H9 (cell line): ENCODE data around the gene ASCC3. TPM values are rescaled to one million over a fixed set of nuclear protein-coding genes. Genes with fewer than 3 reads are reported as not detected.

Source experiments
- DNase-seq: peaks from one replicate; pipeline ENCODE4 v3.0.0-alpha.2; 2017
- H2AFZ ChIP-seq: one replicate; pipeline ENCODE4 v1.6.1; 2013; ENCODE audit warnings: mild to moderate bottlenecking, low read length, control low read depth, moderate library complexity
- H2AK5ac ChIP-seq: 2 replicates; pipeline ENCODE4 v1.6.1; 2013; ENCODE audit warnings: low read length, control low read depth, mixed read lengths; ENCODE audit not compliant: insufficient read length
- H2BK120ac ChIP-seq: one replicate; pipeline ENCODE4 v1.6.1; 2013; ENCODE audit warnings: low read depth, mild to moderate bottlenecking, low read length, control low read depth, inconsistent platforms; ENCODE audit not compliant: poor library complexity, severe bottlenecking
- H2BK12ac ChIP-seq: 2 replicates; pipeline ENCODE4 v1.6.1; 2013; ENCODE audit warnings: low read length, control low read depth, mixed read lengths, low read depth; ENCODE audit not compliant: insufficient read length
- H2BK15ac ChIP-seq: 2 replicates; pipeline ENCODE4 v1.6.1; 2013; ENCODE audit warnings: low read depth, low read length, control low read depth
- H2BK20ac ChIP-seq: one replicate; pipeline ENCODE4 v1.6.1; 2013; ENCODE audit warnings: low read depth, mild to moderate bottlenecking, low read length, control low read depth, inconsistent platforms; ENCODE audit not compliant: poor library complexity, severe bottlenecking
- H2BK5ac ChIP-seq: 2 replicates; pipeline ENCODE4 v1.6.1; 2013; ENCODE audit warnings: low read length, control low read depth, mixed read lengths; ENCODE audit not compliant: insufficient read length
- H3K14ac ChIP-seq: 2 replicates; pipeline ENCODE4 v1.6.1; 2013; ENCODE audit warnings: low read length, control low read depth; ENCODE audit not compliant: insufficient read depth
- H3K18ac ChIP-seq: 2 replicates; pipeline ENCODE4 v1.6.1; 2013; ENCODE audit warnings: low read depth, mild to moderate bottlenecking, mixed read lengths, low read length, control low read depth; ENCODE audit not compliant: insufficient read length
- H3K23ac ChIP-seq: 2 replicates; pipeline ENCODE4 v1.6.1; 2013; ENCODE audit warnings: low read length, control low read depth, mixed read lengths, low read depth; ENCODE audit not compliant: insufficient read length
- H3K23me2 ChIP-seq: 2 replicates; pipeline ENCODE4 v1.6.1; 2013; ENCODE audit warnings: low read depth, mild to moderate bottlenecking, mixed read lengths, low read length, control low read depth; ENCODE audit not compliant: insufficient read length, poor library complexity, severe bottlenecking
- H3K27ac ChIP-seq: 2 replicates; pipeline ENCODE4 v1.5.1; 2013; ENCODE audit warnings: low read length, control low read depth, mixed read lengths, low read depth; ENCODE audit not compliant: insufficient read length
- H3K27me3 ChIP-seq: 2 replicates; pipeline ENCODE4 v1.6.1; 2013; ENCODE audit warnings: low read length, control low read depth, inconsistent platforms; ENCODE audit not compliant: insufficient read depth
- H3K4ac ChIP-seq: 2 replicates; pipeline ENCODE4 v1.6.1; 2013; ENCODE audit warnings: low read depth, mild to moderate bottlenecking, control low read depth, inconsistent platforms, low read length, moderate library complexity
- H3K4me1 ChIP-seq: 2 replicates; pipeline ENCODE4 v1.6.1; 2013; ENCODE audit warnings: low read length, control low read depth, inconsistent platforms; ENCODE audit not compliant: insufficient read depth
- H3K4me2 ChIP-seq: 2 replicates; pipeline ENCODE4 v1.6.1; 2013; ENCODE audit warnings: low read length, control low read depth, mixed read lengths; ENCODE audit not compliant: insufficient read length, insufficient read depth
- H3K56ac ChIP-seq: 2 replicates; pipeline ENCODE4 v1.6.1; 2013; ENCODE audit warnings: low read depth, mild to moderate bottlenecking, mixed read lengths, low read length, control low read depth; ENCODE audit not compliant: insufficient read length
- H3K79me1 ChIP-seq: 2 replicates; pipeline ENCODE4 v1.6.1; 2013; ENCODE audit warnings: low read depth, mild to moderate bottlenecking, moderate library complexity, low read length, control low read depth, inconsistent platforms; ENCODE audit not compliant: insufficient read depth, poor library complexity, severe bottlenecking
- H3K79me2 ChIP-seq: 2 replicates; pipeline ENCODE4 v1.6.1; 2013; ENCODE audit warnings: low read length, control low read depth, inconsistent platforms; ENCODE audit not compliant: insufficient read depth
- H3K9ac ChIP-seq: 2 replicates; pipeline ENCODE4 v1.6.1; 2013; ENCODE audit warnings: low read length, control low read depth, mixed read lengths; ENCODE audit not compliant: insufficient read length; ENCODE audit errors: extremely low read depth
- H3K9me3 ChIP-seq: one replicate; pipeline ENCODE4 v1.6.1; 2013; ENCODE audit warnings: low read depth, low read length, inconsistent platforms; ENCODE audit not compliant: control insufficient read depth
- H3T11ph ChIP-seq: one replicate; pipeline ENCODE4 v1.6.1; 2013; ENCODE audit warnings: mild to moderate bottlenecking, low read length, control low read depth, inconsistent platforms
- H4K20me1 ChIP-seq: one replicate; pipeline ENCODE4 v1.6.1; 2013; ENCODE audit not compliant: control insufficient read depth, insufficient read length, insufficient read depth
- H4K5ac ChIP-seq: 2 replicates; pipeline ENCODE4 v1.6.1; 2013; ENCODE audit warnings: low read depth, mild to moderate bottlenecking, mixed read lengths, low read length, control low read depth; ENCODE audit not compliant: insufficient read length
- H4K8ac ChIP-seq: replicated peaks from 2 replicates; pipeline ENCODE4 v1.6.1; 2013; ENCODE audit warnings: low read length, control low read depth, mixed read lengths, low read depth; ENCODE audit not compliant: insufficient read length
- H4K91ac ChIP-seq: 2 replicates; pipeline ENCODE4 v1.6.1; 2013; ENCODE audit warnings: low read depth, mild to moderate bottlenecking, moderate library complexity, mixed read lengths, low read length, control low read depth; ENCODE audit not compliant: insufficient read length
- H3K27ac Mint-ChIP-seq, 3 experiments: 2 replicates in 2 of 3; 3 replicates in 1 of 3; pipeline ENCODE4 v1.8.0; 2020 to 2021; ENCODE audit warnings: mixed read lengths in 3 of 3, mild to moderate bottlenecking in 1 of 3, moderate library complexity in 1 of 3
- H3K27me3 Mint-ChIP-seq: 2 replicates; pipeline ENCODE4 v1.8.0; 2021; ENCODE audit warnings: low read depth, mild to moderate bottlenecking, moderate library complexity, mixed read lengths
- H3K36me3 Mint-ChIP-seq, 3 experiments: 2 replicates in 2 of 3; 3 replicates in 1 of 3; pipeline ENCODE4 v1.8.0; 2020 to 2021; ENCODE audit warnings: low read depth in 3 of 3, mixed read lengths in 3 of 3; ENCODE audit not compliant: insufficient read depth in 1 of 3
- H3K4me1 Mint-ChIP-seq, 2 experiments: 2 replicates each; pipeline ENCODE4 v1.8.0; 2020; ENCODE audit warnings: mixed read lengths in 2 of 2
- H3K4me3 Mint-ChIP-seq, 2 experiments: 2 replicates in 1 of 2; 3 replicates in 1 of 2; pipeline ENCODE4 v1.8.0; 2020 to 2021; ENCODE audit warnings: mild to moderate bottlenecking in 2 of 2, mixed read lengths in 2 of 2, moderate library complexity in 1 of 2
- H3K9me3 Mint-ChIP-seq, 2 experiments: 2 replicates in 1 of 2; 3 replicates in 1 of 2; pipeline ENCODE4 v1.8.0; 2020; ENCODE audit warnings: mild to moderate bottlenecking in 2 of 2, mixed read lengths in 2 of 2, moderate library complexity in 1 of 2
- CTCF ChIP-seq: fragments of 200-600 bp; sonication (generic); conservative IDR thresholded peaks from 3 replicates; pipeline ENCODE4 v1.8.0; 2021; ENCODE audit warnings: antibody characterized with exemption, mild to moderate bottlenecking
- WGBS: extraction: QIAGEN DNeasy Blood & Tissue Kit; methylation state at CpG from one replicate; pipeline ENCODE4 v1.1.7; 2013; ENCODE audit warnings: missing lambda C conversion rate, low lambda C conversion rate, mixed read lengths; ENCODE audit not compliant: insufficient read length; ENCODE audit errors: extremely low coverage; 5-methylcytosine and 5-hydroxymethylcytosine counted together
- total RNA-seq: library from RNA; stranded (reverse); gene quantifications from 2 replicates; pipeline ENCODE4 v1.2.1, GENCODE V29; 2021

ASCC3 gene
- total RNA-seq, 1 experiment from 2014 or later = 63.8 TPM

- Histone ChIP-seq H3K9ac (no peak overlapping the region), H3K79me1 (no peaks in the 10 kb centered on the region), H2BK120ac (no peak overlapping the region), H3K4me1 (no peaks in the 10 kb centered on the region), H4K8ac (no peak overlapping the region), H3K4me2 (no peak overlapping the region), H3K23ac (no peak overlapping the region), H3K56ac (no peak overlapping the region), H4K5ac (no peak overlapping the region), H2BK15ac (no peak overlapping the region), H4K20me1 (no peaks in the 10 kb centered on the region), H4K91ac (no peak overlapping the region), H3K79me2 (no peaks in the 10 kb centered on the region), H3K9me3 (no peaks in the 10 kb centered on the region), H3T11ph (no peak overlapping the region), H2AFZ (no peak overlapping the region), H3K4ac (no peak overlapping the region), H2BK20ac (no peak overlapping the region), H3K18ac (no peak overlapping the region), H2BK12ac (no peak overlapping the region), H3K27me3 (no peaks in the 10 kb centered on the region), H3K14ac (no peak overlapping the region), H2BK5ac (no peak overlapping the region), H2AK5ac (no peak overlapping the region), H3K23me2 (no peaks in the 10 kb centered on the region), H3K27ac (no peak overlapping the region)
- Mint-ChIP-seq H3K4me3 (no peak overlapping the region), H3K27me3 (no peaks in the 10 kb centered on the region), H3K27ac (peak overlapping the region in 1 of 3 experiments; percentile 13; a peak in 1 of 7 replicates), H3K36me3 (peaks cover 6 to 24% (median 13%) of the 10 kb centered on the region in 3 experiments; a peak in 6 of 7 replicates), H3K9me3 (peaks cover 6 to 7% of the 10 kb centered on the region in 2 experiments; a peak in 4 of 5 replicates), H3K4me1 (no peaks in the 10 kb centered on the region; a peak in 1 of 4 replicates)
- no CpG with 5 or more reads among the region's 4 CpGs for WGBS
- TF ChIP-seq CTCF = no peak
- DNase-seq = no peak
Observed at GRCh38 chr6:100617633-100618350, 263.3 kb downstream of the ASCC3 start.
